GM18861 (cell line): ENCODE data around the gene HES7.
"Not testable (repeated sequence)": the region's sequence is repeated elsewhere in the genome, so short reads cannot be mapped to it uniquely, and the experiment has no call there.

ENCODE experiments used
- ATAC-seq: cut with Tn5 transposase; IDR thresholded peaks from one replicate; pipeline ENCODE4 v1.9.1; 2021; ENCODE audit not compliant: unreplicated experiment

Gene HES7

DNA sequence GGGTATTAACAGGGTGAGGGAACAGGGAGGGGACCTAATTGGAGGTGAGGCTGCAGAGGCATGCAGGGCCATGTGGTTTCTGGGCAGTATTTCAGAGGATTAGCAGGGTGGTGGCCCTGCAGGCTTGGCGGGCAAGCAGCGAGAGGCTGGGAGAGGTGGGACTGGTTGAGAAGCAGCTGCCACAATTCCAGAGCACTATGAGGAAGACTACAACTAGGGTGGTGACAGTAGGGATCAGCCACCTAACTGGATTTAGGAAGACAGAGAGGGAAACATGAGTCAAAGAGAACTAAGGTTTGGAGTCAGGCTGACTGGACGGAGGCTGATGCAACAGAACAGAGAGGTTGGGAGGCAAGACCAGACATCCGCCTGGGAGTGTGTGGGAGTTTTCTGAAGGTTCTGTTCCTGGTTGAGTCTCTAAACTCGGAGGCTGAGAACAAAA lies 17.9 kb downstream of the HES7 start:
- no peak for ATAC-seq

DNA sequence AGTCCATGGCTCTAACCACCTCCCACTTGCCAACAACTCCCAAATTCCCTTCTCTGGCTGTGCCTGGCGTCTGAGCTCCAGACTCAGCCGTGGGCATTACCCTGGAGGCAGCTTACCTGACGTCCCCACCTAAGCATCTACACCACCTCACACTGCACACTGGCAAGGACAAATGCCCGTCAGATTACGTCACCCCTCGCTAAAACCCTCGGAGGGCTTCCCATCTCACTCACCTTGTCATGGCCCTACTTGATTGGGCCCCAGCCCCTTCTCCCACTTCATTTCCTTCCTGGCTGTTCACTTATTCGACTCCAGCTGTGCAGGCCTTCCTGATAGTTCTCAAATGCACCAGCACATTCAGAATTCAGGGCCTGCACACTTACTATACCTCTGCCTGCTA lies 19.0 kb downstream of the HES7 start:
- ATAC-seq: no peak

DNA sequence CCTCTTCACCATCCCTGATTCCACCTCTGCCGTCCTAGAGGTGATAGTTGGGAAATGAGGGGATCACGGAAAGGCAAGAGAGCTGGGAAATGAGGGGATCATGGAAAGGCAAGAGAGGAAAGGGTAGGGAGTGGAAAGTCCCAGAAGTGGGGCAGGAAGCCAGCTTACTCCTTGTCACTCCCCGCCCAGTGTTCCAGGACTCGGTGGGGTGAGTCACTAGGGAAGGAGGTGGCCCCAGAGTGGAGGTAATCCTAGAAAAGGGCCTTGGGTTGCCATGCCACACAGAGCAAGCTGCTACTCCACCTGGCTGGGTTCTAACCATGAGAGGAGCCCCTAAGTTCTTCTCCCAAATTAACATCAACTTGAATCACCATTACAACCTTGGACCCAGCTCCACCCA lies 20.4 kb downstream of the HES7 start:
- no peak for ATAC-seq

DNA sequence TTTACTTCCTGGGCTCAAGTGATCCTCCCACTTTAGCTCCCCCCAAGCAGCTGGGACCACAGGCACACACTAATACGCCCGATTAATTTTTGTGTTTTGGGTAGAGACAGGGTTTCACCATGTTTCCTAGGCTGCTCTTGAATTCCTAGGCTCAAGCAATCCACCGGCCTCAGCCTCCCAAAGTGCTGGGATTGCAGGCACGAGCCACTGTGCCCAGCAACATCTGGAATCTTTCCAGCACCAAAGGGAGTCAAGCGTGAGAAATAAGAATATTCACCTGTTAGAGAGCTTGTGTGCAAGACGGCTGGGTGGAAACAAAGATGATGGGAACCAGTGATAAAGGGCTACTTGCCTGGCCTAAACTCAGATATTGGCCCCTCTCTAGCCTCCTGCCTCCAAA lies 22.2 kb downstream of the HES7 start:
- no peak for ATAC-seq

DNA sequence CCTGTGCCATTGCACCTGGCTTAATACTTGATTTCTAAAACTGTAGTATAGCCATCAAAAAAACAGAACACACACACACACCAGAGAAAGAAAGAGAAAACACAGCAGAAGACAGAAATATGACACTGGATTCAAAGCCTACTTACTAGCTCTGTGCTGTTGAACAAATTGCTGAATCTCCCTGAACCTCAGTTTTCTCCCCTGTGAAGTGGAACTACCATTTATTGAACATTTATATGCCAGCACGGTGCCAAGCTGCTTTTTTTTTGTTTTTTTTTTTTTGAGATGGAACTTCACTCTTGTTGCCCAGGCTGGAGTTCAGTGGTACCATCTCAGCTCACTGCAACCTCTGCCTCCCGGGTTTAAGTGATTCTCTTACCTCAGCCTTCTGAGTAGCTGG lies 23.1 kb downstream of the HES7 start:
- ATAC-seq: no peak

DNA sequence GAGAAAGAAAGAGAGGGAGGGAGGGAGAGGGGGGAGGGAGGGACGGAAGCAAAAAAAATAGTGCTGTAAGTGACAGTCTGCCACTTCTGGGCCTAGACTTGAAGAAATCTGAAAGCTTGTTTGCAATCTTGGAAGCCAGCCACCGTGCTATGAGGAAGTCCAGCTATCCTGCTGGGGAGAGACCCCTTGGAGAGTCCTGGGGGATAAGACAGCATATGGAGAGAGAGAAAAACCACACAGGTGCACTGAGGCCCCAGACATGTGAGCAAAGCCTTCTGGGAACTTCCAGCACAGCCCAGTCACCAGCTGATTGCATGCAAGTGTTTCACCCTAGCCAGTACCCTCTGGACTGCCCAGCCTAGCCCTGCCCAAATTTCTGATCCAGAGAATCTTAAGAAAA lies 23.8 kb downstream of the HES7 start:
- ATAC-seq: no peak

DNA sequence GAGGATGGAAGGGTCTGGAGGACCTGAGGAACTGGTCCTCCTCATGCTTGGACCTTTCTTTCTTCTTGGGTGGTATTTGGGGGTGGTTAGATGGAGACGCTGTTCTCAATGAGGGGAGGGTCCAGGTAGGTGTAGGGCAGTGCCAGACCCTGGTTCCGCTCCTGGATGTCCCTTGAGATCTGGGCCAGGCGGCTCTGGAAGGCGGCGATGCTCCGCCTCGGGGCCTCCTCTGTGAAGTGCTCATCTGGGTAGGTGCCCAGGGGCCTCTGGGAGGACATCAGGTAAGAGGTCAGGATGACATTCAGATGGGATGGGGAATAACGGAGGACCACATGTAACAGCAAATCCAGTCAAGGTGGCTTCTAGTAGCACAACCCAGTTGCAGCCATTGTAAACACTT lies 27.4 kb downstream of the HES7 start:
- no peak for ATAC-seq

DNA sequence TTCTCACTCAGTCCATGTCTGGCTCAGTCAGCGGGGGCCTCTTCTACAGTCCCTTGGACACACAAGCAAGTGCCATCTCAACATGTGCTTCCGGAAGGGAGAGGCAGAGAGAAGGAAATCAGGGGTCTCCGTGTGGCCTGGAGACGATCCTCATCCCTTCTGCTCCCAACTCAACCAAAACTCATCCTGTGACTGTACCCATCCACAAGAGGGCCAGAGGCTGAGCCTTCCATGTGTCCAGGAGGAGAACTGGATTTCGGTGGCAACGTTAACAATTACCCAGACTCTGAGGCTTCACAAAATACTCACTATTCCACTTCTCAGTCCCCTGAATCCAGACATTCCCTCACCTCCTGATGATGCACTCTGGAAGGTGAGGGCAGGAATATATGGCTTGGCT lies 28.5 kb downstream of the HES7 start:
- ATAC-seq: no peak

DNA sequence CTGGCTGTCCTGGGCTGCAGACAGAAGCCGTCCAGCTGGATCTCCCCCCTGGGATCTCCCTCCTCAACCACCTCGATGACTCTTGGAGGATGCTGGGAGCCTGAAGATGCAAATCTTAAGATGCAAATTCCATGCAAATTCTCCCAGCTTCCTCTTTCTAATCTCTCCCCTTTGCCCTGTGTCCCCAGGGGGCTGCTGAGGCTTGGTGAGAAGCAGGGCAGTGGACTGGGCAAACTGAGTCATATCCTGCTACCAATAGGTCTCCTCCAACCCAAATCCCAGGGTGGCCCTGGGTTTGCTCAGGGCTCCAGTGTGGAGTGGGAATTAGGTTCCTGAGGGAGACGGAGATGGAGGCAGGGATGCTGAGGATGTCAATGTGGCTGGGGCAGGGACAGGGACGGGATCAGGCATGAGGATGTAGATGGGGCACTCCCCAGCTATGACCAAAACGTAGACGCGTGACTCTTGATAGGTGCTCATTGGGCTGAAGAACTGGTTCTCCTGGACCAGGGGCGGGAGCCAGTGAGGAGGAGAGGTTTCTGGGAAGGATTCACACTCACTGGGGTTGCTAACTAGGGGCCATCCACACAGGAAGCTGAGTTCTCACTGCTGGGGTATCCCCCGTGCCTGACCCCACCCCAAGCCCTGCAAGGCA lies 32.7 kb downstream of the HES7 start:
- ATAC-seq: peak; percentile 80

DNA sequence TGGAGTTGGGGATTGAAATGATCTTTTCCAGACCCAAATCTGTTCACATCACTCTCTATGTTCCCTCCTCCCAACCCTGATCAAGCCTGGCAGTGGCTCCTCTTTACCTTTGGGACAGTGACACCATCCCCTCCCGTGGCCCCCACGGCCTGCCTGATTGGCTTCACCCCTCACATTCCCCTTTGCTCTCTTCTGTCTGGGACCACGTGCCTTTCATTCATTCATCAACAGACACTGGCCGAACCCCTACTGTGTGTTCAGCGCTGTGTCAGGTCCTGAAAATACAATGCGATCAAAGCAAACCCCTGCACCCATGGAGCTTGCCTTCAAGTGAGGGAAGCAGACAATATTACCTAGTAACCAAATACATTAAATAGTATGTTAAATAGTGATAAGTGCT lies 34.2 kb downstream of the HES7 start:
- no peak for ATAC-seq

DNA sequence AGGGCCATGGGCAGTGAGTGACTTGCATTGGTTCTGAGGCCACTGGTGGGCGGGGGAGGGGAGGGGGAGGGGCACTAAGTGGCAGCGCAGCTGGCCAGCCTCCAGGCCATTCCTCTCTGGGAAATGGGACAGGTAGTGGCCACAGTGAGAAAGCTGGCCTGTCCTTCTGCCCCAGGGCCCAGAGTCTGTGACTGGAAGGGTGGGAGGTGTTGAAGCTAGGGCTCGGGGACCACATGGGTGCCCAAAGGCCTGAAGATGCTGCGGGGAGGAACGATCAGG lies 36.0 kb downstream of the HES7 start:
- ATAC-seq: no peak

DNA sequence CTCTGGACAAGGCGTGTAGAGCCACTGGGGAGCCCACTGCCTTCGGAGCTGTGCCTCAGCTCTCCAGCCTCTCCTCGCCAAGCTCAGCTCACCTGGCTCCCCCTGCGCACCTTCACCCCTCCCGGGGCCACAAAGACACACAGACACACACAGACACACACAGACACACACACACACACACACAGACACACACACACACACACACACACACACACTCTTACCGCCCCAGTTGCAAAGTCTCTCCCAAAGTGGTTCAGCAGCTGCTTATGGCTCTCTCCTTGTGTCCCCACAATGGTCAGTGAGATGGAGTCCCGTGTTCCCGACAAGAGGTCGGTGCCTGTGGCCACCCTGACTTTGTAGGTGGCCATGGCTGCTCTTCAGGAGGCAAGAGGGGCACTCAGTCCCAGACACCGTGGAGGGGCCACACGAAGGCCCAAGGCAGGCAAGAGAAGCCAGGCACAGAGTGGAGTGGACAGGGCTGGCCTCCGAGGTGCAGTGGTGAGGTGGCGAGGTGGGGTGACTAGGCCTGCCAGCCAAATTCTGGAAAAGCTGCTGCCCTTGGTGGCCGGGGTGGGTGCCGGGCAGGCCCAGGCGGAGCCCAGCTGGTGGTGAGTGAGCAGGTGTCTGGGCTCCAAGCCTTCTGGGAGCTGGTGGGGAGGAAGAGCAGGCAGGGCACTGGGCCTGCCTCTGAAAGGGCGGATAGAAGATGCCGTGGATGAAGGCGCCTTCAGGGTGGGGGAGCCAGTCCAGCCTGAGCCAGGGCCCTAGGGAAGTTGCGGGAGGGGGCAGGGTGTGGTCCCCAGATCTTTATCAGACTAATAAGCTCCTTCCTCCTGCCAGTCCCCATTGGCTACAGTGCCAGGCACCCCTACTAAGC lies 36.6 kb downstream of the HES7 start, which contains the start of gene ALOX12B:
Gene ALOX12B (minus strand): TSS at position 642 of the 877 bp plus-strand sequence. CDS start 274 bp downstream, at position 368.
- no peak for ATAC-seq

DNA sequence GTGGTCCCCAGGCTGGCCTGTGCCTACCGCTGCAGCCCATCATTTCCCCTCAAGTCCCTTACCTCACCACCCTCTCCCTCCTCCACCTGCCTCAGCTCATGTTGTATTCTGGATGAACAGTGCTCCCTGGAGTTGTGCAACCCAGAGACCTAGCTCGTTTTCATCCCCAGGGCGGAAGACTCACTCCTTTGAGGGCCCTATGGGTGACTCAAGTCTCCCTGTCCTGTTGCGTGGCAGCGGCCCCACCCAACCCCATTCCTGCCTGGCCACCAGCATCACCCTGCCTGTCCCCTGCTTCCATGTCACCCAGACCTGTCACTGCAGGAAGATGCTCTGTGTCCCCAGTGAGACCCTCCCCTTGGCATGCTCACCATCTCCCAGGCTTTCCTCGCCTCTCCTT lies 39.7 kb downstream of the HES7 start:
- no peak for ATAC-seq

DNA sequence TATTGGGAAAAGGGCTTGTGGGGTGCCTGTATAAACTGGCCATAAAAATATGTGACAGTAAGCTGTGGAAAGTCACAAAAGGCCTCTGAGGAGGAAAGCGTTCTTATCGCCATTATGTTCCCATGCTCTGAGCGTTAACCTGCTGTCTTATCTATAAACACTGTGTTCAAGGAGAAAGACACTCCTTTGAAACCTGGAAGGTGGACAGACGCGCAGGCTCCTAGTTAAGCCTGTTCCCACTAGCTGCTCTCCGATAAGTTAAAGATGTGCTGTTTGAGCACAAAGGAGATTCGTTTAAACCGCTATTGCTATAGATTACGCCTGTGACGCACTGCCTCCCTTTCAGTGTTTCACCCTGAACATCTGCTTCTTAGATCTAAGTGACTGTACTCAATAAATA lies 41.6 kb downstream of the HES7 start:
- no peak for ATAC-seq

DNA sequence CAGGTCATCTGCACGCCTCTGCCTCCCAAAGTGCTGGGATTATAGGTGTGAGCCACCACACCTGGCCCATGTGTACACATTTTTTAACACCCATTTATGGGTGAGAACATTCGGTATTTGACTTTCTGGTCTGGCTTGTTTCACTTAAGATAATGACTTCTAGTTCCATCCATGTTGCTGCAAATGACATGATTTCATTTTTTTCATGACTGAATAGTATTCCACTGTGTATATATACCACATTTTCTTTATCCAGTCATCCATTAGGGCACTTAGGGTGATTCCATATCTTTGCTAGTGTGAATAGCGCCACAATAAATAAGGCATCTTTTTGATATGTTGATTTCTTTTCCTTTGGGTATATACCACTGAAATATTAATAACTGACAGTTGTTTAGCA lies 42.0 kb downstream of the HES7 start:
- ATAC-seq: no peak

DNA sequence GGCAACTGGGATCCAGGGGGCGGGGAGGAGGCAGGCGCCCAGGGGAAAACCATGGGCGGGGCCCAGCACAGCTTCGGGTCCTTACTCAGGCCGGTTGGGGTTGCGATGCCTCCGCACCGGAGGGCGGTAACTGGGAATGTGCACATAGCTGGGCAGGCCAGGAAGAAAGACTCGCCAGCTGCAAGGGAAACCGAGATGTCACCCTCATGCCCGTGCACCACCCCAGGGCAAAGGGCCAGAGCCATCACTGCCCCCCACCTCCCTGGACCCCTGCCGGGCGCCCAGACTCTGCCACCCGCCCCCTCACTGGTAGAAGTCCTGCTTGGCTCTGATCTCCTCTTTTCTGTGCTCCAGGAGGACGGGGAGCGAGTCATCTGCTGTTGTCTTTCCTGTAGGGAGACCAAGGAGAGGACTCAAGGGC lies 43.1 kb downstream of the HES7 start:
- ATAC-seq: no peak

DNA sequence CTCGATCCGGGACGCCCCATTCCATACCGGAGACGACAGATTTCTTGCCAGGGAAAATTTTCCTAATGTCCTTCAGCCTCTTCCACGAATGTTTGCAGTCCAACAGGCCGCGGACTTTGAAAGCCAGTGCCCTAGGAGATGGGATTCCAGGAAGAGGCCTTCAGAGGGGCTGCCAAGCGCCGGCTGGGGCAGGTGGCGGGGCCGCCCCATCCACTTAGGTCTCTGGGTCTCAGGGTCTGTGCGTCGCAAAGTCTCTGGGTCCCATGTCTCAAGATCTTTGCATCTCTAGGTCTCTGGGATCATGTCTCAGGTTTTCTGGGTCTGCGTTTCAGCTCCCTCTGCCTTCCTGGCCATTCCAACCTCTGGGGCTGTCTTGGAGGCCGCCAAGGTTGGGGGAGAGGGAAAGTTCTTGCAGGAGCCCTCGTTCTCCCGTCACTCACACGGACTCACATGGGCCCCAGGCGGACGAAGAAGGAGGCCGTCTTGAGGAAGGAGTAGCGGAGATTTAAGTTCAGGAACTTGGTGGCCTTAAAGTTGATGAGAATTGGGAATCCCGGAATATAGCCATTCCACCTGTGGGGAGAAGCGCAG lies 43.6 kb downstream of the HES7 start:
- no peak for ATAC-seq

DNA sequence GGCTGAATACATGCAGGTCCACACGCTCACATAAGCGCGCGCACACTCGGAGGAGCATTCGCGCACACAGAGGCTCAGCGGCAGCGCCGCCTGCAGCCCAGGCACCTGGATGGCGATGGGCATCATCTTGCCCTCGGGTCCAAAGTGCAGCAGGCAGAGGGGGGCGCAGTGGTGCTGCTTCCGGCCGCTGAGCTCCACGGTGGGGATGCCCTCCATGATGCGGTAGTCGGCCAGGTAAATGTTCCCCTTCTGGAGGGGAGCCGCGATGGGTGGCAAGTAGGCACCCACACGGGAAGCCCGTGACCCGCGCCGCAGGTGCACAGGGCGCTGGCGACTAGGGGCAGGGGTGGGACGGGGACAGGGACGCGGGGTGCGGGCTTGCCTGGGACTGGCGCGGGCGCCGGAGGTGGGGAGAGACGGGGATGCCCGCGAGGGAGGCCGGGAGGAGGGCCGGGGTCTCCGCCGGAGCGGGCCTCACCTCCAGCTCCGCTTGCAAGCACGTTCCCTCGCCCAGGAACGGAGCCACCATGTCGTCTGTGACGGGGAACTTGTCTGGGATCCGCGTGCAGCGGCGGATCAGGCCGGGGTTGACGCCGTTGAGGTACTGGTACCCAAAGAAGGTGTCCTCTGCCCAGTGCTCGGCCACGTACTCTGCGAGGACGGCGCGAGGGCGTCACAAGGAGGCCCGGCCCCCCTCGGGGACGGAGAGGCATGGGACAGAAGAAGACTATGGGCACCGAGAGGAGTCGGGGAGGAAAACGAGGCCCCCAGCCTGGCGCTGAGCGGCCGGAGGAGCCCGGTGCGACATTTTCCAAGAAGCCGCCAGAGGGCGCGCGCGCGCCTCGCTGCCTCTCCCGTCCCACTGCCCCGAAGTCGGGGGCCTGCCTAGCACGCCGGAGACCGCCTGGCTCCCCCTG lies 44.4 kb downstream of the HES7 start:
- ATAC-seq: peak; percentile 68

DNA sequence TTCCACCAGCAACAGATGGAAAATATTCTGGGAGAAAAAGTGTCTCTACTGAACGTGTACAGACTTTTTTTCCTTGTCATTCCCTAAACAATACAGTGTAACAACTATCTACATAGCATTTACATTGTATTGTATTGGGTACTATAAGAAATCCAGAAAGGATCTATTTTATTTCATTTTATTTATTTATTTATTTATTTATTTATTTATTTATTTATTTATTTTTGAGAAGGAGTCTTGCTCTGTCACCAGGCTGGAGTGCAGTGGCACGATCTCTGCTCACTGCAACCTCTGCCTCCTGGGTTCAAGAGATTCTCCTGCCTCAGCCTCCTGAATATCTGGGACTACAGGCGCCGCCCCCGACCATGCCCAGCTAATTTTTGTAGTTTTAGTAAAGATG lies 46.0 kb downstream of the HES7 start:
- not testable (repeated sequence) for ATAC-seq

DNA sequence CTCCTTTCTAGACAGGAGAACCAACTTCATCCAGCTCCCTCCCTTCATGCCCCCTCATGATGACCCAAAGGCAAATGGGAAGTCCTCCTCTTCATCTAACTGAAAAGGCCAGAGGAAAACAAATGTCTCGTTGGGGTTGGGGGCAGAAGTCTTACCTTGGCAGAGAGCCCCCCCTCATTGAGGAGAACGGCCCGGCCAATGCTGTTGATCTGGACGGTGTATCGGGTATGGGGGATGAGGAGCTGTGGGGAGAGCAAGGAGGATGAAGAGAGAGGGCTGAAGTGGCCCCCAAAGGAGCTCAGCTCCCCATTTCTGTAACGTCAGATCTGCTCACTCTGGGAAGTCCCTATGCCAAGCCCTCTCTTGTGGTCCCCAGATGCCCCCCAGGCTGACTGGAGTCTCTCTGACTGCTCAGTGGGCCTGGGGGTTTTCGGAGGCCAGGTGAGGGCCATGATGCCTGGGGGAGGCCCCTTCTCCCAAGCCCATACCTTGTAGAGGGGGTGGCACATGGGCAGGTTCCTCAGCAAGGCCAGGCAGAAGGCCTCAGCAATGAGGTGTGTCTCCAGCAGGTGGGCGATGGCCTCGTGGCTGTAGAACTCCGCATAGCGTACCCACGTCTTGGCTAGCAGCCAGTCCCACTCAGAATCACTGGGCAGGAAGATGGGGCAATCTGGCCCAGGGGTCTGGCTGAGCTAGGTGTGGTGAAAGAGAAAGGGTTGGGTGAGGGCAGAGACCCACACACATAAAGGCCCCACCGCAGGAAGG lies 47.2 kb downstream of the HES7 start:
- no peak for ATAC-seq
